Measurements from ENCODE around the gene ANKRD11. TPM values are rescaled to one million over a fixed set of nuclear protein-coding genes. Genes with fewer than 3 reads are reported as not detected.
"Not testable (repeated sequence)": the region's sequence is repeated elsewhere in the genome, so short reads cannot be mapped to it uniquely, and the experiment has no call there.

Gene ANKRD11
- total RNA-seq, 4 donors from 2014 or later = 49.8 to 114 (median 82.2) TPM

DNA sequence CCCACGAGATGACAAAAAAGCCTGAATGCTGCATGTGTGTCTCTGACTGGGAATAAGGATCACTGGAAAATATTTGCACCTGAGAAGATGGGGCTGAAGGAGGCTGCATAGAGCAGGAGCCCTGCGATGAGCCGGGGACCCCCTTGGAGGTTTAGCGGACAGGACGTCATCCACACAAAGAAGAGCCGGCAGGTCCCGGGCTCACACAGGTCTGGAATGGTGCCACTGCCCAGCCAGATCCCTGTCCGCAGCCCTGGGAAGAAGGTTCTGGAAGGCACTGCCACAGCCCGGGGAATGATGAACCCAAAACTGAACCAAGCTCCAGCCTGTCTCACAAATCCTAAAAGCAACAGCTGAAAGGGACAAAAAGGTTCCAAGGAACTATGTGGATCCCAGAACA, 101.8 kb downstream of the ANKRD11 start:
- TF ChIP-seq CTCF (IDR thresholded peaks at IDR 0.05) = no peak

GRCh38 chr16:89386306-89387185, 103.8 kb downstream of the ANKRD11 start:
- DNase-seq (ENCODE audit: low spot score) (no peak), ATAC-seq (ENCODE audit: low FRiP score) (no peak)
- no peak for TF ChIP-seq CTCF (IDR thresholded peaks at IDR 0.05)

More for the DNA sequence above, 101.8 kb downstream of the ANKRD11 start:
- ATAC-seq (ENCODE audit: low FRiP score) = no peak
- no peak for DNase-seq (ENCODE audit: low spot score)

- DNase-seq (ENCODE audit: low spot score) = no peak
- TF ChIP-seq CTCF (IDR thresholded peaks at IDR 0.05) = no peak
- no peak for ATAC-seq (ENCODE audit: low FRiP score)
These were observed 104.6 kb downstream of the ANKRD11 start for GRCh38 chr16:89385712-89386111.

DNA sequence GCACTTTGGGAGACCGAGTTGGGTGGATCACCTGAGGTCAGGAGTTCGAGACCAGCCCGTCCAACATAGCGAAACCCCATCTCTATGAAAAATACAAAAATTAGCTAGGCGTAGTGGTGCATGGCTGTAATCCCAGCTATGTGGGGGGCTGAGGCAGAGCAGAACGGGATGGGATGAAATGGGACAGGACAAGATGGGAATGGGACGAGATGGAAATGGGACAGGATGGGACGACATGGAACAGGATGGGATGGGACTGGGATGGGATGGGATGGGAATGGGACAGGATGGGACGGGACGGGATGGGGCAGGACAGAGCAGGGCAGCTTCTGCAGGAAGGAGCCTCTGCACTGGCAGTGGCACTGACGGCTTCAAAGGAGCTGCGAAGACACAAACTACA, 106.1 kb downstream of the ANKRD11 start:
- ATAC-seq (ENCODE audit: low FRiP score) = no peak
- no peak for TF ChIP-seq CTCF (IDR thresholded peaks at IDR 0.05)

GRCh38 chr16:89383095-89384003, 107.0 kb downstream of the ANKRD11 start:
- DNase-seq (ENCODE audit: low spot score) (no peak), ATAC-seq (ENCODE audit: low FRiP score) (peak; percentile 77)
- no peak for TF ChIP-seq CTCF (IDR thresholded peaks at IDR 0.05)

More for the DNA sequence above, 106.1 kb downstream of the ANKRD11 start:
- DNase-seq (ENCODE audit: low spot score) = no peak

DNA sequence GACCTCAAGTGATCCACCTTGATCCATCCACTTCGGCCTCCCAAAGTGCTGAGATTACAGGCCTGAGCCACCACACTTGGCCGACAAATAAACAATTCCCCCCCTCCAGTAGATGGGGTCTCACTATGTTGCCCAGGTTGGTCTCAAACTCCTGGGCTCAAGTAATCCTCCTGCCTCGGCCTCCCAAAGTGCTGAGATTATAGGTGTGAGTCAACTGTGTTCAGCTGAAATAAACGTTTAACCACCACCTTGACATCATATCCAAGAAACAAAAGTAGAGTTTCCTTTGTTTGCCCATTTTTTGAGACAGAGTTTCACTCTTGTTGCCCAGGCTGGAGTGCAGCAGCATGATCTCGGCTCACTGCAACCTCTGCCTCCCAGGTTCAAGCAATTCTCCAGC, 107.8 kb downstream of the ANKRD11 start:
- not testable (repeated sequence) for DNase-seq (ENCODE audit: low spot score); ATAC-seq (ENCODE audit: low FRiP score)

DNA sequence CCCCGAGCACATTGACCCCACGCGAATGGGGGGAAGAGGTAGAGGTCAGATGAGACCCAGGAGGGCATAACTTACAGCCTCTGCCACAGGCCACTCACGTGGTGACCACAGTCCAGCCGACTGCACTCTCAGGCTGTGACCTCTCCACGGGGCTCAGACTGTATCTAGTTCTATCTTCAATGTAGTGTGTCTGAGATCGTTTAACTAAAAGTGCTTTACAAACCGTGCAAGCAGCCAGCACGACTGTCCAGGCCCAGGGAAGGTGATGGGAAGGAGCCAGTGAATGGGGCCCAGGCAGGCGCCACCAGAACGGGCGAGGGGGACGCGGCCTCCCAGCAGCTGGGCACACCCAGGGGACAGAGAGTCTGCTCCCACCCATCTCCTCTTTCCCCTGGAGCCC, 108.6 kb downstream of the ANKRD11 start:
- no peak for TF ChIP-seq CTCF (IDR thresholded peaks at IDR 0.05)
- no peak for ATAC-seq (ENCODE audit: low FRiP score)
- DNase-seq (ENCODE audit: low spot score) = no peak
